Hepatocyte (in vitro differentiated cells): ENCODE results near the gene NMUR2.

Experiments used
- CTCF ChIP-seq: fragments of 200-600 bp; sonication (generic); IDR thresholded peaks from 2 replicates; pipeline ENCODE4 v1.5.1; 2016; ENCODE audit warnings: antibody characterized with exemption, mild to moderate bottlenecking; ENCODE audit not compliant: poor library complexity
- EZH2 ChIP-seq: fragments of 200-600 bp; sonication (generic); IDR thresholded peaks from 2 replicates; pipeline ENCODE4 v1.6.1; 2016; ENCODE audit warnings: antibody characterized with exemption, mild to moderate bottlenecking, borderline replicate concordance

GRCh38 chr5:152367554-152367953 lies 37.5 kb downstream of the NMUR2 start:
- TF ChIP-seq CTCF (no peak), EZH2 (no peak)
